CD4-positive, alpha-beta T cell treated with Interleukin-17A for 1 hour (primary cell): Measurements from ENCODE around the gene ZG16.
"Not testable (repeated sequence)": the region's sequence is repeated elsewhere in the genome, so short reads cannot be mapped to it uniquely, and the experiment has no call there.

Experiments used
- DNase-seq: peaks from one replicate; pipeline ENCODE4 v3.0.0-alpha.2; 2020

Gene ZG16

DNA sequence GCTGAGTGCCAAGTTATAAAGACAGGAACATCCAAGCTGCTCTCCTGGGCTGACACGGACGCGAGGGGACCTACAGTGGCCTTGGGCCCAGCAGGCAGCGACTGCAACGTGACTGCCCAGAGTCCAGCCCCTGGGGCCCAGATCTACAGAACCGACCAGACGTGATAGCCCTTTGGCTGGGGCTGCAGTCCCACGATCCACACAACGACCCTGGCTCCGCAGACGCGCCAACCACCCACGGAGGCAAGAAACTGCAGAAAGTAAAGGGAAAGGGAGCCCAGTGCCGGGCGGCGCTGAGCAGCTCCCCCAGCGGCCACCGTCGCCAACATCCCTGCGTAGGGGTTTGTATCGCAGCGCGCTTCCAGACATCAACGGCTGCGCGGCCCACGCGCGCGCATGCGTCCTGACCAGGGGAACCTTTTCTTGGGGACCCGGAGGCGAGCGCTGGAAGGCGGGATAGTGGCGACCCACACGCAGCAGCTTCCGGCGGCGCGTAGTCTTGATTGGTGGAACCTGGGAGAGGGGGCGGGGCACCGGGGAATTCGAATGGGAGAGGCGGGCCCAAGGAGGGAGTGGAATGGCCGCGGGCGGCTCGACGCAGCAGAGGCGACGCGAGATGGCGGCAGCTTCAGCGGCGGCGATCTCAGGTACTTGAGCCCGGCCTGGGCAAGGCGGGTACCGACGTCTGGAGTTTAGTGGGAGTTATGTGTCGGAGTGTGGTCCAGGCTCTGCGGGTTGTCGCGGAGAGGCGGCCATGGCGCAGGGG is 12.3 kb downstream of the ZG16 start, which contains the start of gene KIF22:
Gene KIF22 (plus strand): TSS at position 569 of the 766 bp plus-strand sequence. CDS start 9 bp downstream, at position 578.
- peak; percentile 100 for DNase-seq

DNA sequence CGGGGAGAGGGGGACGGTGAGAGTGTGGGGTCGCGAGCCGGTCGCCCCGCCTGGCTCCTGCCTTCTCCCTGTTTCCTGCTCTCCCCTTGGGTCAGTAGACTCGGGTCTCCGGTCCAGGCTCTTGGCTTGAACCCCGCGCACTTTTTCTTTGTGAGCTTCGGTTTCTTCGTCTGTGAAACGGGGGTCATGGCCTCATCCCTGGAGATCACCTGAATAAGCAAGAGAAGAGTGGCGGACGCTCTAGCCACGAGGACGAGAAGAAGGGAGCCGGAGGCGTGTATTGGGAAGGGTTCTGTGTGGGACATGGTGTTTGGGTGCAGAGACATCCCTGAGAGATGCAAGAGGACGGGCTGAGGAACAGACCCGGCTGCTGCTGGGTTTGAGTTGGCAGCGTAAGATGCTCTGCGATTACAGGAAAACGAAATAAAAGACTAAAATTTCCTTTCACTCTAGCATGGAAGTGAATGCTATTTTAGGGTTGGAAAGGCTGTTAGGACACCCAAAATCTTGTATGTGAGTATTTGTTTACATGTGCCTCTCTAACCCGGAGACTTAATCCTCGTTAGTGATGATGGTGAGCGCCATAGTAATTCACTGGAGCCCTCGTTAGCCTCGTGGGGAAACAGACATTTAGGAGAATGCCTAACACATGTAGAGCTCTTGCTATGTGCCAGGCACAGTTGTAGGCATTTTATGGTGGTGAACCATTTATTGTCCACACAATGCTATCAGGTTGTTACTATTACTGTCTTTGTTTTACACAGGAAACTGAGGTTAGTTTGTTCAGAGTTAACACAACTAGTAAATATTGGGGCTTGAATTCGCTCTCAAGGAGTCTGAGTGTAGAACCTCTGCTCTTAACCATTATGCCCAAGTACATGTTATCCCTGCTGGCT is 13.1 kb downstream of the ZG16 start:
- DNase-seq, result peak; percentile 36

DNA sequence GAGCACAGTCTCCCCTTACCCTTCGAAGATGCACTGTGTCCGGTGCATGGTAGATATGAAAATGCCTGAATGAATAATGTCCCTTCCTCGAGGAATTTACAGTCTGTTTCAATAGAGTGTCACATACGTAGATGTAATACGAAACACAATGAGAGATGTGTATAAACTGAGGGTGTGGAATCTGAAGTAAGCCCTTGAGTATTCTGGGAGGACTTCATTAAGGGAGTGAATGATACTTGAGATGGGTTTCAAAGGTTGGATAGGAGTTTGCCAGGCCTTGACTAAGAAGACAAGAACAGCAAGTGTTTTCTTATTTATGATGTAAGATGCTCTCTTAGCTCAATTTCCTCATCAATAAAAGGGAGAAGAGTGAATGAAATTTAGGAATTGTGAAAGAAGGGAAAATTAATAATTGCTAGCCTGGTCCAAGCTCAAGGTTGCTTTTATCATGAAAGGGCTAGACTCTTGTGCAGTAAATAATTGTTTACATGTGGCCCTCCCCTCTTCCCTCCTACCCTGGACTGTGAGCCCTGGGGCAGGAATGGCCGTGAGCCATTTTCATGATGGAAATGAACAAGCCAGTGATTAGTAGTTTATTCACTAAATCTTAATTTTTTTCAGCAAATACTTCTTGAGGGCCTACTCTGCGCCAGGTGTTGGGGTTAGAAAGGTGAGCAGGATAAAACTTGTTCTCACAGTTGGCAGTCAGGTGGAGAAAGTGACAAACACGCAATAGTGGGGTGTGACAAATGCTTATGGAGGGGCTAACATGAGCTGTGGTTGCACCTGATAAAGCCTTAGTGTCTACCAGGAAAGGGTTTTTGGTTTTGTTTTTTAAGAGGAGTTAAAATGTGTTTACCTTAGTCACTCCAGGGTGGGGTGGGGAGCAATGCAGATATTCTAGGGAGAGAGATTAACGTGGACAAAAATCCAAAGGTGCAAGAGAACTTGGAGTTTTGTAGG is 14.1 kb downstream of the ZG16 start:
- peak; percentile 32 for DNase-seq

DNA sequence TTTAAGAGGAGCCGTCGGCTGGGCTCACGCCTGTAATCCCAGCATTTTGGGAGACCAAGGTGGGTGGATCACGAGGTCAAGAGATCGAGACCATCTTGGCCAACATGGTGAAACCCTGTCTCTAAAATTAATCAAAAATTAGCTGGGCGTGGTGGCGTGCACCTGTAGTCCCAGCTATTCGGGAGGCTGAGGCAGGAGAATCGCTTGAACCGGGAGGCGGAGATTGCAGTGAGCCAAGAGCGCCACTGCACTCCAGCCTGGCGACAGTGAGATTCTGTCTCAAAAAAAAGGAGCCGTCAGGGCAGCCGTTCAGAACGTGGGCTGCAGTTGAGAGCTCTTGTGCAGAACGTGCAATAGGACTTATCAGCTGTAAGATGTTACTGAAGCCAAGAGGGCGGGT is 15.1 kb downstream of the ZG16 start:
- DNase-seq, result not testable (repeated sequence)

DNA sequence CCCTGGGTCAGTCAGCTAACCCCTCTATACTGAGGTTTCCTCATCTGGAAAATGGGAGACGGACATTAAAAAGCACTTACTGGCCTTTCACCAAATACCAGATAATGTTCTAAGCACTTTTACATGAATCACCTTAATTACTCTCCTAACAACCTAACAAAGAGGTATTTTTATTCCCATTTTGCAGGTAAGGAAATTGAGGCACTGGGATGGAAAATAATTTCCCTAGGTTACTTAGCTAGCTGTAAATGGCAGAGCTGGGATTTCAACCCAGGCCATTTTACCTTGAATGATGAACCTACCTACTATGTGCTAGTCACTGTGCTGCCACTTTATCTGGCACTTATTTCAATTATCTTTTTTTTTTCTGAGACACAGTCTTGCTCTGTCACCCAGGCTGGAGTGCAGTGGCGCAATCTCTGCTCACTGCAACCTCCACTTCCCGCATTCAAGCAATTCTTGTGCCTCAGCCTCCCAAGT is 16.2 kb downstream of the ZG16 start:
- DNase-seq, result no peak

DNA sequence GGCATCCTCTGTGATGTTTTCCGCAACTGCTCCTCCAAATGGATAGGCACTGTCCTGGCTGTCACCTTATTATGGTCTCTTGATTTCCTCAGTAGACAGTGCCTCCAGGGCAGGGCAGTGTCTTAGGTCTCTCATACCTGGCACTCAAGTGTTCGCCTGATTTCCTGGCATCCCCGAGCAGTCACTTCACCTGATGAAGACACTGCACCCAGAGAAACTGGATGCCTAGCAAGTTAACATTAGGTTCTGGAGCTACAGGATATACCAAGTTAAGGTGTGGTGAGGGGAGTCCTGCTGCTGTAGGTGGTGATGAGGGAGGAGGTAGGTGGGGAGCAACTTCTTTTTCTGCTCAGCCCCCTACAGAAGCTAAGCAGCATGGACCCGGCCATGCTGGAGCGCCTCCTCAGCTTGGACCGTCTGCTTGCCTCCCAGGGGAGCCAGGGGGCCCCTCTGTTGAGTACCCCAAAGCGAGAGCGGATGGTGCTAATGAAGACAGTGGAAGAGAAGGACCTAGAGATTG is 24.4 kb downstream of the ZG16 start:
- DNase-seq, result no peak

DNA sequence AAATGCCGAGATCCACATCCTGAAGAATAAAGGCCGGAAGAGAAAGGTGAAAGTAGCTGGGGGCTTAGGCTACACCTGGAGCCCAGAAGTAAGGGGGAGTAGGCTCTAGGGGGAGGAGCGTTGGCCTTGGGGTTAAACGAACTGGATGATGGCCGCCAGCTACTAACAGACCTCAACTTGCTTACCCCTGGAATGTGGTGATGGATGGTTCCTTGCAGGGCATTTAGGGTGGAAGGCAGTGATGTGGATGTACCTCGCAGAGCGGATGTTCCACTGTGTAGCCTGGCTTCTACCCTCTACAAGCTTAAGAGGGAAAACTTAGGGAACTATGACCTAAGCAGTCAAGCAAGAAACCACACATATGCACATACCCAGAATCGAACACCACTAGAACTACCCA is 26.0 kb downstream of the ZG16 start:
- no peak for DNase-seq

DNA sequence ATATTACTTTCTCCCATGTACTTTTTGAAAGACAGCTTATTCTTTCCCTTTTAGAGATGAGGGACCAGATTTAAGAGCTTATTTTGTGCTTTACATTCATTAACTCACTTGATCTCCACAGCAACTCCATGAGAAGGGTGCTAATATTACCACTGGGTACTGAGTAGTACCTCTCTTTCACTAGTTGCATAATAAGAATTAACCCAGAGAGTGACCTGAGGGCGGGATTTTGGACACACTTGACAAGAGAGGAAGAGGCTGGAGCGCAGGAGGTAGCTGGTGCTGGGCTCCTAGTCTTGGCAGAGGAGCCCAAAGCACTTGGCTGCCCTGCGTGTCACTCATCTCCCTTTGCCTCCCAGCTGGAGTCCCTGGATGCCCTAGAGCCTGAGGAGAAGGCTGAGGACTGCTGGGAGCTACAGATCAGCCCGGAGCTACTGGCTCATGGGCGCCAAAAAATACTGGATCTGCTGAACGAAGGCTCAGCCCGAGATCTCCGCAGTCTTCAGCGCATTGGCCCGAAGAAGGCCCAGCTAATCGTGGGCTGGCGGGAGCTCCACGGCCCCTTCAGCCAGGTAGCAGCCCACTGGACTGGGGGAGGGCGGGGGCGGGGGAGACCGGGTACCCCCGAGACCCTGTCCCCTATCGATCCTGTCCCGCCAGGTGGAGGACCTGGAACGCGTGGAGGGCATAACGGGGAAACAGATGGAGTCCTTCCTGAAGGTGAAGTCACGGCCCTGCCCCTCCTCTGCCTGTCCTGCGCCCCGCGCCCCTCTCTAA is 26.6 kb downstream of the ZG16 start:
- DNase-seq, result no peak

DNA sequence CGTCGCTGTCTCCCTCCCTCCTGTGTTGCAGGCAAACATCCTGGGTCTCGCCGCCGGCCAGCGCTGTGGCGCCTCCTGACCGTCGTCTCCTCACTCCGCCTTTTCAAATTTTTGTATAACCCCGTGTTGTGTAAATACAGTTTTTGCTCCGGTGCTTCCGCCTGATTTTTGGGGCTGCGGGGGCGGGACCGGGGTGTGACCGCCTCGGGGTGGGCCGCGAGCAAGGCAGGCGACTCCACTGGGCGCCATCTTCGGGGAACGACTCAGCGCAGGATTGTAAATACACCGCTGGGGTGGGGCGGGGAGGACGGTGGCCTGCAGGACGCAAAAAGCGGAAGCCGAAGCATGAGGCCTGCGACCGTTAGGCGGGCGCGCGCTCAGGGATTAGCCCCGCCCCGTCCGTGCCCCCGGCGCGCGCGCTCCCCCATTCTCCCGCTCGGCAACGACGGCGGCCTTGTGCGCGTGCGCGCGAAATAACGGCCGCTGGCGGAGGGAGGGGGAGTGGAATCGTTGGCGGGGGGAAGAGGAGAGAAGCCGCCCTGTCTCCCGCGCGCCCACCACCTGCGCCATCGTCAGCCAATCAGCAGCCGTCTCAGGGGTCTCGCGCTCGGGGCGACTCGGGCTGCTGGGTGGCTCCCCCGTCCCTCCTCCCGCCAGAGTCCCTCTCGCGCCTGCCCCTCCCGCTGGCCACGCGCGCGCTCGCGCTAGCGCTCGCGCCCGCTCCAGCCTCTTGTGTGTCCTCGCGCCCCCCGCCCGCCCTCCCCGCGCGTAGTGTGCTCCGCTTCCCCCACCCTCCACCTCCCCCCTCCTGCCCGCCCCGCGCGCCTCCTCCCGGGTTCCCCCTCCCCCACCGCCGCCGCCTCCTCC is 27.4 kb downstream of the ZG16 start:
- peak; percentile 98 for DNase-seq

DNA sequence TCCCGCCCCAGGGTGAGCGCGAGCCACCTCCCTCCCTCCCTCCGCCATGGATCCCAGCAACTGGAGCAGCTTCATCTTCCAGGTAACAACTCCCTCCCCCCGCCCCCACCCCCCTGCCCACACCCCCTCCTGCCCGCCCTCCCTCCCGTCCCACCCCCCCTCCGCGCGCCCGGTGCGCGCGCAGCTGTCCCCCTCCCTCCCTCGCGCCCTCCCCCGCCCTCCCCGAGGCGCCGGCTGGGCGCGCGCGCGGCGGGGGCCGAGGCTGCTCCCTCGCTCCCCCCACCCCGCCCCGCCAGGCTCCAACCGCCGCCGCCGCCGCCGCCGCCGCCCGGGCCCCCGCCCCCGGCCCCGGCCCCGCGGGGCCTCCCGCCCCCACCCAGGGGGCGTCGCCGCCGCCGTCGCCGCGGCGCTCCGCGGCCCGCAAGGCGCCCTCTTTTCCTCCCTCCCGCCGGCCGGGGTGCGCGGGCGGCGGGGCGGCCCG is 28.1 kb downstream of the ZG16 start, which contains the start of gene MAZ:
Gene MAZ (plus strand): TSS at position 431 of the 481 bp plus-strand sequence. CDS start 173 bp downstream, outside the sequence.
- no peak for DNase-seq

DNA sequence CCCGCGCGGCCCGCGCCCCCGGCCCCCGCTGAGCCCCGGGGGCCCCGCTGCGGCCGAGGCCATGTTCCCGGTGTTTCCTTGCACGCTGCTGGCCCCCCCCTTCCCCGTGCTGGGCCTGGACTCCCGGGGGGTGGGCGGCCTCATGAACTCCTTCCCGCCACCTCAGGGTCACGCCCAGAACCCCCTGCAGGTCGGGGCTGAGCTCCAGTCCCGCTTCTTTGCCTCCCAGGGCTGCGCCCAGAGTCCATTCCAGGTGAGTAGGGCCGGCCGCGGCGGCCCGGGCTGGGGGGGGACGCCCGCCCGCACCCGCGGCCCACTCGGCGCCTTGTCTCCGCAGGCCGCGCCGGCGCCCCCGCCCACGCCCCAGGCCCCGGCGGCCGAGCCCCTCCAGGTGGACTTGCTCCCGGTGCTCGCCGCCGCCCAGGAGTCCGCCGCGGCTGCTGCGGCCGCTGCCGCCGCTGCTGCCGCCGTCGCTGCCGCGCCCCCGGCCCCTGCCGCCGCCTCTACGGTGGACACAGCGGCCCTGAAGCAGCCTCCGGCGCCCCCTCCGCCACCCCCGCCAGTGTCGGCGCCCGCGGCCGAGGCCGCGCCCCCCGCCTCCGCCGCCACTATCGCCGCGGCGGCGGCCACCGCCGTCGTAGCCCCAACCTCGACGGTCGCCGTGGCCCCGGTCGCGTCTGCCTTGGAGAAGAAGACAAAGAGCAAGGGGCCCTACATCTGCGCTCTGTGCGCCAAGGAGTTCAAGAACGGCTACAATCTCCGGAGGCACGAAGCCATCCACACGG is 28.8 kb downstream of the ZG16 start:
- peak; percentile 48 for DNase-seq

DNA sequence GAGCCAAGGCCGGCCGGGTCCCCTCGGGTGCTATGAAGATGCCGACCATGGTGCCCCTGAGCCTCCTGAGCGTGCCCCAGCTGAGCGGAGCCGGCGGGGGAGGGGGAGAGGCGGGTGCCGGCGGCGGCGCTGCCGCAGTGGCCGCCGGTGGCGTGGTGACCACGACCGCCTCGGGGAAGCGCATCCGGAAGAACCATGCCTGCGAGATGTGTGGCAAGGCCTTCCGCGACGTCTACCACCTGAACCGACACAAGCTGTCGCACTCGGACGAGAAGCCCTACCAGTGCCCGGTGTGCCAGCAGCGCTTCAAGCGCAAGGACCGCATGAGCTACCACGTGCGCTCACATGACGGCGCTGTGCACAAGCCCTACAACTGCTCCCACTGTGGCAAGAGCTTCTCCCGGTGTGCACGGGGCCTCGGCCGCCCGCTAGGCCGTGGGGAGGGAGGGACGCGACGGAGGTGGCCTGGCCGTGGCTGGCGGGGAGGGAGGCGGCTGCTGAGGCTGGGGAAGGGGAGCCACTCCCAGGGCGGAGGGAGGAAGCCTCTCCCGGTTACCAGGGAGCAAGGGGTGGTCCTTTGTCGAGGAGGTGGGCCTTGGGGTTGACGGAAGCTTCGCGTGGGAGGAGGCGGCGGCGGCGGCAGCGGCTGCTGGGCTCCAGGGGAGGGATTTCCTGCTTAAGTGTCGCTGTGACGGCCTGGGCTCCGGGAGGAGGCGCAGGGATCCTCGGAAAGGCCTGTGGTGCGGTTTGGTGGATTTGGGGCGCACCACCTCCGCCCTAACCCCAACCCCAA is 29.6 kb downstream of the ZG16 start:
- peak; percentile 92 for DNase-seq

DNA sequence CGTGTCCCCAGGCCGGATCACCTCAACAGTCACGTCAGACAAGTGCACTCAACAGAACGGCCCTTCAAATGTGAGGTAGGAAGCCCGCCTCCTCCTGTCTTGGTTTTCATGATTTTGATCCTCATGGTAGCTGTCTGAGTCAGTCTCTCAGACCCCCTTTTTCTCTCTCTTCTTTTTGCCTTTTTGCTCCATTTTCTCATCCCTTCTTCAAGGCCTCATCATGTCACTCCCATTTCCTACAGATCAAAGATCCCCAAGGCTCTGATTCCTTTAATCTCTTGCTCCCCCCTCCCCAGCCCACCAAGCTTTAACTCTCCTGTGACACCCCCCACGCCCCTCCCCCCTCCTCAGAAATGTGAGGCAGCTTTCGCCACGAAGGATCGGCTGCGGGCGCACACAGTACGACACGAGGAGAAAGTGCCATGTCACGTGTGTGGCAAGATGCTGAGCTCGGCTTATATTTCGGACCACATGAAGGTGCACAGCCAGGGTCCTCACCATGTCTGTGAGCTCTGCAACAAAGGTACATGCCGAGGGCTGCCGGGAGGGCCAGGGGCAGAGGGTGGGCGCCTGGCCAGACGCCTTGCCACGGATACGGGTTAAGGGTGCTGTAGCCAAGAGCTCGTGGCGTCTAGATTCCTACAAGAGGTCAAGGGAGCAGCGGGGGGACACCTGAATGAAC is 30.3 kb downstream of the ZG16 start:
- peak; percentile 48 for DNase-seq

DNA sequence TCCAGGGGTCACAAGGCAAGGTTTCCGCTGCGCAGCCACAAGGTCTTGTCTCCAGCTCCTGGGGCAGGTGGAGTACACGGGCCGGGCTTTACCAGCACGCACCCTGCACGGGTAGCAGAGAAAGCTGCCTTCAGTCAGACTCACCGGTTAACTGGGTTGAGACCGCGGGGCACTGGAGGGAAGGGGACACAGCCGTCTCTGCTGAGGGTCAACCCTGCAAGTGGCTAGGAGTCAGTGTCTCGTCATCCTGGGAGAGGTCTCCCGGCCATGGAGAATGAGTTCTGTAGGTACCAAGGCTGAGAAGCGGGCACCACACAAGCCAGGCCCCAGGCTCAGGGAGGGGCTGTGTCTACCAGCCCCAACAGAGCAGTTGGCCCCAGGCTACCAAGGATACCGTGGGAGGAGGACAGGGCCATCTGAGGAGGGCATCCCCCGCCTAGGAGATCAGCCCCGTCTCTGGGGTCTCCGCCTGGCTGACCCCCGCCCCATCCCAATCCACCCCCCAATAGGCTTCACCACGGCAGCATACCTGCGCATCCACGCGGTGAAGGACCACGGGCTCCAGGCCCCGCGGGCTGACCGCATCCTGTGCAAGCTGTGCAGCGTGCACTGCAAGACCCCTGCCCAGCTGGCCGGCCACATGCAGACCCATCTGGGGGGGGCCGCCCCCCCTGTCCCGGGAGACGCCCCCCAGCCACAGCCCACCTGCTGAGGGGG is 31.1 kb downstream of the ZG16 start:
- no peak for DNase-seq

DNA sequence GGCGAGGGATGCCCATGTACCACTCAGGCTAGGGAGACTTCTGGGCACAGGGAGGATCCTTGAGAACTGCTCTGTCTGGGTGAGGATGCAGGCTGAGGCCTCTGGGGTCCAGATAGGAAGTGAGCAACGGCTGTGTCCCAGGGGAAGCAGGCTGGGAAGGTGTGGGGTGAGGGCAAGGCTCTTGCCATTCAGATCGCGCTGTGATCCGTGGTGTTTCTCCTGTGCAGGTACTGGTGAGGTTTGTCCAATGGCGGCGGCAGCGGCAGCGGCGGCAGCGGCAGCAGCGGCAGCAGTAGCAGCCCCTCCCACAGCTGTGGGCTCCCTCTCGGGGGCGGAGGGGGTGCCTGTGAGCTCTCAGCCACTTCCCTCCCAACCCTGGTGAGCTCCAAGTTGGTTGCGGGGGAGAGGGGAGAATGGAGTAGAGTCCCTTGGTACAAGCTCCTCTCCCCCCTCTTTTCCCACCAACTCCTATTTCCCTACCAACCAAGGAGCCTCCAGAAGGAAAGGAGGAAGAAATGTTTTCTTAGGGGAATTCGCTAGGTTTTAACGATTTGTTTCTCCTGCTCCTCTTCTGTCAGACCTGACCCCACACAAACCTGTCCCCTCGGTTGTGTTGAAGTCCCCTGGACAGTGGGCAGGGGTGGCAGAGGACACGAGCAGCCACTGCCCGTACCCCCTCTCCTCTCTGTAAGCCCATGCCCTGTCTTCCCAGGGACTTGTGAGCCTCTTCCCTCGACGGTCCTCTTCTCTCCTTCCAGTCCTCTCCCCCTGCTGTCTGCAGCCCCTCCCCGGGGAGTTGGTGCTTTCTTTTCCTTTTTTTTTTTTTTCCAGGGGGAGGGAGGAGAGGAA is 32.0 kb downstream of the ZG16 start:
- DNase-seq, result peak; percentile 68

DNA sequence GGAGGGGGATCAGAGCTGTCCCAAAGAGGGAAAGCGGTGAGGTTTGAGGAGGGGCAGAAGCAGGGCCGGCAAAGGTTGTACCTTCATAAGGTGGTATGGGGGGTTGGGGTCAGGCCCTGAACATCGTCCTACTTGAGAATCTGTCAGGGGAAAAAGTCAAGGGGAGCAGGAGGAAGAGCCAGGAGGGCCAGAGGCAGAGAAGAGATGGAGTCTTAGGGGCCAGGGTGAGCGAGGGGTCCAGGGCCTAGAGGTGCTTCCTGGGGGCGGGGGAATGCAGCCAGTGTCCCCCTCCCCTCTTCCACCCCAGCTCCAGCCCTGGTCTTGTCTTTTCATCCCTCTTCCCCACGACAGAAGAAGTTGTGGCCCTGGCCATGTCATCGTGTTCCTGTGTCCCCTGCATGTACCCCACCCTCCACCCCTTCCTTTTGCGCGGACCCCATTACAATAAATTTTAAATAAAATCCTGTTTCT is 32.7 kb downstream of the ZG16 start:
- DNase-seq, result no peak
